Measurements from ENCODE around the gene DENND6B. TPM values are rescaled to one million over a fixed set of nuclear protein-coding genes. Genes with fewer than 3 reads are reported as not detected.

DENND6B gene
- total RNA-seq, 1 experiment from 2014 or later = 11.0 TPM

DNA sequence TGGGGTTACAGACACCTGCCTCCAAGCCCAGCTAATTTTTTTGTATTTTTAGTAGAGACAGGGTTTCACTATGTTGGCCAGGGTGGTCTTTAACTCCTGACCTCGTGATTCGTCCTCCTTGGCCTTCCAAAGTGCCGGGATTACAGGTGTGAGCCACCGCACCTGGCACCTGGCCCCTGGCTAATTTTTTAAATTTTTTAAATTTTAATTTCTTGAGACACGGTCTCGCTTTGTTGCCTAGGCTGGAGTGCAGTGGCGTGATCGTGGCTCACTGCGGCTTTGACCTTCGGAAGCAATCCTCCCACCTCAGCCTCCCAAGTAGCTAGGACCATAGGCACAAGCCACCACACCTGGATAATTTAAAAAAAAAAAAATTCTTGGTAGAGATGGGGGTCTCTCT, 30.9 kb upstream of the DENND6B start:
- H2AFZ ChIP-seq (ENCODE audit: low read depth, low read length, poor library complexity, severe bottlenecking) = no peak overlapping the region
- H3K27me3 ChIP-seq (ENCODE audit: insufficient read depth, low read length) = no peaks in the 10 kb centered on the region
- H4K20me1 ChIP-seq (ENCODE audit: insufficient read depth) = peaks cover 7% of the 10 kb centered on the region; the same call in 1 of the 2 replicates
- no peak overlapping the region for H3K4me3 ChIP-seq (replicated peaks in 1 of 2; ENCODE audit: low read depth in 1 of 2, low read length in 2 of 2)
- no peaks in the 10 kb centered on the region for H3K9me3 ChIP-seq (ENCODE audit: control insufficient read depth in 1 of 2, insufficient read depth in 1 of 2, low read depth in 1 of 2, low read length in 2 of 2)
- DNase-seq (ENCODE audit: low read depth, low spot score) (no peak), ATAC-seq (no peak)
- intact Hi-C loops (cut with micrococcal nuclease) = no loop called here
- no peak overlapping the region for H3K27ac ChIP-seq (ENCODE audit: low read depth, low read length)
- no peaks in the 10 kb centered on the region for H3K9me2 ChIP-seq (ENCODE audit: insufficient read depth)
- BruUV-seq (replicated peaks) = no TSS peak
- no peak overlapping the region for H3K4me2 ChIP-seq (ENCODE audit: low read length)
- no peak overlapping the region for H3K9ac ChIP-seq (ENCODE audit: low read length)
- RAD21 ChIA-PET (ENCODE audit: low non-redundant PET in 1 of 2, low total read pairs in 2 of 2, uncharacterized antibody in 2 of 2, unreplicated experiment in 2 of 2) = no interaction called here
- TF ChIP-seq POLR2AphosphoS5 (IDR thresholded peaks at IDR 0.05; ENCODE audit: low read depth, low read length) (no peak), JUND (IDR thresholded peaks at IDR 0.05) (no peak), CEBPB (IDR thresholded peaks at IDR 0.05; ENCODE audit: low read depth) (no peak), SRF (IDR thresholded peaks at IDR 0.05; ENCODE audit: low read depth) (no peak), CBX3 (IDR thresholded peaks at IDR 0.05; ENCODE audit: low read depth) (no peak), ZNF274 (IDR thresholded peaks at IDR 0.05; ENCODE audit: low read depth, low read length) (no peak), EGR1 (IDR thresholded peaks at IDR 0.05; ENCODE audit: low read depth) (no peak), RAD21 (IDR thresholded peaks at IDR 0.05; ENCODE audit: low read depth) (no peak), ELF1 (IDR thresholded peaks at IDR 0.05; ENCODE audit: borderline replicate concordance, low read depth) (no peak), EZH2 (IDR thresholded peaks at IDR 0.05) (no peak), EZH2phosphoT487 (IDR thresholded peaks at IDR 0.05; ENCODE audit: borderline replicate concordance) (no peak)
- TF ChIP-seq, protein P1, sequence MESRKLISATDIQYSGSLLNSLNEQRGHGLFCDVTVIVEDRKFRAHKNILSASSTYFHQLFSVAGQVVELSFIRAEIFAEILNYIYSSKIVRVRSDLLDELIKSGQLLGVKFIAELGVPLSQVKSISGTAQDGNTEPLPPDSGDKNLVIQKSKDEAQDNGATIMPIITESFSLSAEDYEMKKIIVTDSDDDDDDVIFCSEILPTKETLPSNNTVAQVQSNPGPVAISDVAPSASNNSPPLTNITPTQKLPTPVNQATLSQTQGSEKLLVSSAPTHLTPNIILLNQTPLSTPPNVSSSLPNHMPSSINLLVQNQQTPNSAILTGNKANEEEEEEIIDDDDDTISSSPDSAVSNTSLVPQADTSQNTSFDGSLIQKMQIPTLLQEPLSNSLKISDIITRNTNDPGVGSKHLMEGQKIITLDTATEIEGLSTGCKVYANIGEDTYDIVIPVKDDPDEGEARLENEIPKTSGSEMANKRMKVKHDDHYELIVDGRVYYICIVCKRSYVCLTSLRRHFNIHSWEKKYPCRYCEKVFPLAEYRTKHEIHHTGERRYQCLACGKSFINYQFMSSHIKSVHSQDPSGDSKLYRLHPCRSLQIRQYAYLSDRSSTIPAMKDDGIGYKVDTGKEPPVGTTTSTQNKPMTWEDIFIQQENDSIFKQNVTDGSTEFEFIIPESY (IDR thresholded peaks at IDR 0.05; ENCODE audit: extremely low read depth, insufficient replicate concordance, low read length) = no peak
- TF ChIP-seq, protein P2, sequence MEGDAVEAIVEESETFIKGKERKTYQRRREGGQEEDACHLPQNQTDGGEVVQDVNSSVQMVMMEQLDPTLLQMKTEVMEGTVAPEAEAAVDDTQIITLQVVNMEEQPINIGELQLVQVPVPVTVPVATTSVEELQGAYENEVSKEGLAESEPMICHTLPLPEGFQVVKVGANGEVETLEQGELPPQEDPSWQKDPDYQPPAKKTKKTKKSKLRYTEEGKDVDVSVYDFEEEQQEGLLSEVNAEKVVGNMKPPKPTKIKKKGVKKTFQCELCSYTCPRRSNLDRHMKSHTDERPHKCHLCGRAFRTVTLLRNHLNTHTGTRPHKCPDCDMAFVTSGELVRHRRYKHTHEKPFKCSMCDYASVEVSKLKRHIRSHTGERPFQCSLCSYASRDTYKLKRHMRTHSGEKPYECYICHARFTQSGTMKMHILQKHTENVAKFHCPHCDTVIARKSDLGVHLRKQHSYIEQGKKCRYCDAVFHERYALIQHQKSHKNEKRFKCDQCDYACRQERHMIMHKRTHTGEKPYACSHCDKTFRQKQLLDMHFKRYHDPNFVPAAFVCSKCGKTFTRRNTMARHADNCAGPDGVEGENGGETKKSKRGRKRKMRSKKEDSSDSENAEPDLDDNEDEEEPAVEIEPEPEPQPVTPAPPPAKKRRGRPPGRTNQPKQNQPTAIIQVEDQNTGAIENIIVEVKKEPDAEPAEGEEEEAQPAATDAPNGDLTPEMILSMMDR (IDR thresholded peaks at IDR 0.05 in 2 of 3, conservative IDR thresholded peaks at IDR 0.05 in 1 of 3; ENCODE audit: borderline replicate concordance in 1 of 3, insufficient read depth in 1 of 3, low read depth in 2 of 3, low read length in 2 of 3) = no peak
- TF ChIP-seq, protein P3, sequence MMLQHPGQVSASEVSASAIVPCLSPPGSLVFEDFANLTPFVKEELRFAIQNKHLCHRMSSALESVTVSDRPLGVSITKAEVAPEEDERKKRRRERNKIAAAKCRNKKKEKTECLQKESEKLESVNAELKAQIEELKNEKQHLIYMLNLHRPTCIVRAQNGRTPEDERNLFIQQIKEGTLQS (IDR thresholded peaks at IDR 0.05) = no peak
- TF ChIP-seq, protein P4, sequence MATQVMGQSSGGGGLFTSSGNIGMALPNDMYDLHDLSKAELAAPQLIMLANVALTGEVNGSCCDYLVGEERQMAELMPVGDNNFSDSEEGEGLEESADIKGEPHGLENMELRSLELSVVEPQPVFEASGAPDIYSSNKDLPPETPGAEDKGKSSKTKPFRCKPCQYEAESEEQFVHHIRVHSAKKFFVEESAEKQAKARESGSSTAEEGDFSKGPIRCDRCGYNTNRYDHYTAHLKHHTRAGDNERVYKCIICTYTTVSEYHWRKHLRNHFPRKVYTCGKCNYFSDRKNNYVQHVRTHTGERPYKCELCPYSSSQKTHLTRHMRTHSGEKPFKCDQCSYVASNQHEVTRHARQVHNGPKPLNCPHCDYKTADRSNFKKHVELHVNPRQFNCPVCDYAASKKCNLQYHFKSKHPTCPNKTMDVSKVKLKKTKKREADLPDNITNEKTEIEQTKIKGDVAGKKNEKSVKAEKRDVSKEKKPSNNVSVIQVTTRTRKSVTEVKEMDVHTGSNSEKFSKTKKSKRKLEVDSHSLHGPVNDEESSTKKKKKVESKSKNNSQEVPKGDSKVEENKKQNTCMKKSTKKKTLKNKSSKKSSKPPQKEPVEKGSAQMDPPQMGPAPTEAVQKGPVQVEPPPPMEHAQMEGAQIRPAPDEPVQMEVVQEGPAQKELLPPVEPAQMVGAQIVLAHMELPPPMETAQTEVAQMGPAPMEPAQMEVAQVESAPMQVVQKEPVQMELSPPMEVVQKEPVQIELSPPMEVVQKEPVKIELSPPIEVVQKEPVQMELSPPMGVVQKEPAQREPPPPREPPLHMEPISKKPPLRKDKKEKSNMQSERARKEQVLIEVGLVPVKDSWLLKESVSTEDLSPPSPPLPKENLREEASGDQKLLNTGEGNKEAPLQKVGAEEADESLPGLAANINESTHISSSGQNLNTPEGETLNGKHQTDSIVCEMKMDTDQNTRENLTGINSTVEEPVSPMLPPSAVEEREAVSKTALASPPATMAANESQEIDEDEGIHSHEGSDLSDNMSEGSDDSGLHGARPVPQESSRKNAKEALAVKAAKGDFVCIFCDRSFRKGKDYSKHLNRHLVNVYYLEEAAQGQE (IDR thresholded peaks at IDR 0.05; ENCODE audit: low read depth) = no peak
- no peaks in the 10 kb centered on the region for H3K4me1 ChIP-seq (ENCODE audit: control insufficient read depth in 1 of 2, insufficient read depth in 2 of 2, low read length in 2 of 2)
- H3K36me3 ChIP-seq (ENCODE audit: control insufficient read depth in 1 of 2, insufficient read depth in 2 of 2, low read length in 2 of 2) = no peaks in the 10 kb centered on the region
- peaks cover 89% of the 10 kb centered on the region for H3K79me2 ChIP-seq (ENCODE audit: insufficient read depth, low read length)
- CTCF ChIA-PET = interaction anchor here (1.8 kb wide), 1 partner anchor 15 kb away, joined by 4 read pairs; no protein-coding TSS in a partner anchor
- POLR2A ChIA-PET = no interaction called here
